Cerebellar cortex (tissue), 1 donor: Measurements from ENCODE around the gene COX6A2.

Experiments used
- DNase-seq: peaks from one replicate; pipeline ENCODE4 v3.0.0-alpha.2; 2015; ENCODE audit warnings: low spot score

The COX6A2 gene

DNA sequence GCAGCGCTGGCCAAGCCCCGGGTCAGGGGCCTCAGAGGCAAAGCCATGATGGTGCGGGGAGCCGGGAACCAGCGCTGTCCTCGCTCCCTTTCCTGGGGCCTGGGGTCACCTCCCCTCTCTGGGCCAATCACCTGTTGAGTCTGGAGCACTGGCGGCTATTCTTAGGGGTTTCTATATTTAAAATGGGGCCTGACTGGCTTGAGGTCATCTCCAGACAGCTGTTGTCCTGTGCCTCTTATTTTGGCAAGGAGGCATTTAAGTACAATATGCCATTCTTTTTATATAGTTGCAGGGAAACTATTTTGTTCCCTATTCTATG lies at the start of gene COX6A2:
Gene COX6A2 (minus strand): TSS at position 82 of the 319 bp plus-strand sequence. CDS start 35 bp downstream, at position 47.
- DNase-seq = peak; percentile 18

DNA sequence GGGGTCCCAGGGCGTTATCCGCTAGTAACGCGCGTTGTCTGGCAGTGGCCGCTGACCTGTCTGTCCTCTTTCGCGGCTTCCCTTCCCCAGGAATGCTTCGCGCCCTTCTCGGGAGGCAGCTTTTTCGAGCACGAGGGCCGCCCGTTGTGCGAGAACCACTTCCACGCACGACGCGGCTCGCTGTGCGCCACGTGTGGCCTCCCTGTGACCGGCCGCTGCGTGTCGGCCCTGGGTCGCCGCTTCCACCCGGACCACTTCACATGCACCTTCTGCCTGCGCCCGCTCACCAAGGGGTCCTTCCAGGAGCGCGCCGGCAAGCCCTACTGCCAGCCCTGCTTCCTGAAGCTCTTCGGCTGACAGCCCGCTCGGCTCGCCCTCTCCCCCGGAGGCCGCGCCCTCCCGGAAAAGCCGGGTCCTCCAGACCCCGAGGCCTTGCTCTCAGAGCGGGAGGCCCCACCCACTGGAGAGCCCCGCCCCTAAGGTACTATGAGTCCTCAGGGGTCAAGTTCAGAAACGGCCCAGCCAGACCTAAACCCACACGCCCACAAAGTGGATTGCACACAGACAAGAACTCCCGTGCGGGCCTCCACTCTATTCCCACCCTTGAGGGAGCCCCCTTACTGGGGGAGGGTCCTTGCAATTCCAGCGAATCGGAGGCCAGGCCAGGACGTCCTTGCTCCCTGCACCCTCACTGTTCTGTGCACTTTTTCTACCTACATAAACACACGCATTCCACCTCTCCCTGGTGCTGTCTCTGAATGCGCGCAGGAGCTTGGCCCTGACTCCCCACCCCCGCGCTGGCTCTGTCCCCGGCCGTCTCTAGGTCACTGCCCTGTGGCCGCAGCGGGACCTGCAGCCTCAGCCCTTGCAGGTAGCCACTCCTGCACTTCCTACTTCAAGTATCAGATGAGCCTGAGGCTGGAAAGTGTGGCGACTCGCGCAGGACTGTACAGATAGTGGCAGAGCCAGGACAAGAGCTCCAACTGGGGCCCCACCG lies 49.4 kb upstream of the COX6A2 start:
- DNase-seq = no peak

DNA sequence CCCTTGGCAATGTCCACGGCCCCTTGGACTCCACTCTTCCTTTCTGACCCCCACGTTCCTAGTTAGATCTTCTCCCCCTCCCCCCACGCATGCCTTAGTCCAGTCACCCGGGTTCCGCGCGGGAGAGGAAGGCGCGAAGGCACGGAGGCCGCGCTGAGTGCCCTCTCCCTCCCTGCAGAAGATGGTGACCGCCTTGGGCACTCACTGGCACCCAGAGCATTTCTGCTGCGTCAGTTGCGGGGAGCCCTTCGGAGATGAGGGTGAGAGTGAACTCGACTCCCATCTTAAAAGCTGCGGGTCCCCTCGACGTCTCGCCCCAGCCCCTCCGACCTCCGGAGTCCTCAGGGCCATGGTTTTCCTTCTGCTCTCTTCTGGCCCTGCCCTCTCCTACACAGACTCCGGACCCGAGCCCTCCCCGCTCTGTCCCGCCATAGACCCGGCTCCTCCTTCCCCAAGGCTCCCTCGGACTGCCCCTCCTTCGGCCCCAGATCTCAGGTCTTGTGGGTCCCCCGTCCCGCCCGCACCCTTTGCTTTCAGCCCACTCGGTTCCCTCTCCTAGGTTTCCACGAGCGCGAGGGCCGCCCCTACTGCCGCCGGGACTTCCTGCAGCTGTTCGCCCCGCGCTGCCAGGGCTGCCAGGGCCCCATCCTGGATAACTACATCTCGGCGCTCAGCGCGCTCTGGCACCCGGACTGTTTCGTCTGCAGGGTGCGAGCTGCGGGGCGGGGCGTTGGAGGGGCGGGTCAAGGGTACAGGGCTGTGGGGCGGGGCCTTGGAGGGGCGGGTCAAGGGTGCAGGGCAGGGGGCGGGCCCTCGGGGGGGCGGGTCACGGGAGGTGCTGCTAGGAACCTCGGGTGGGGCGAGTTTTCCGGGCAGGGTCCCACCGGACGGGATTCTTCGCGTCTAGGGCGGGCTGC lies 48.4 kb upstream of the COX6A2 start:
- DNase-seq = no peak

DNA sequence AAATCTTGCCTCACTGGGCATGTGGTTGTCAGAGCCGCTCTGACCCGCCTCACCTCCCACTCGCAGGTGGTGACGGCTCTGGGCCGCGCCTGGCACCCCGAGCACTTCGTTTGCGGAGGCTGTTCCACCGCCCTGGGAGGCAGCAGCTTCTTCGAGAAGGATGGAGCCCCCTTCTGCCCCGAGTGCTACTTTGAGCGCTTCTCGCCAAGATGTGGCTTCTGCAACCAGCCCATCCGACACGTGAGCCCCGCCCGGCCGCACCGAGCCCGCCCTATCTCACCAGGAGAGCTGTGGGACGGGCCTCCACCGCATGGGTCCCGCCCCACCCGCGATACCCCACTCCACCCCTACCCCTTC lies 47.8 kb upstream of the COX6A2 start:
- DNase-seq = no peak

DNA sequence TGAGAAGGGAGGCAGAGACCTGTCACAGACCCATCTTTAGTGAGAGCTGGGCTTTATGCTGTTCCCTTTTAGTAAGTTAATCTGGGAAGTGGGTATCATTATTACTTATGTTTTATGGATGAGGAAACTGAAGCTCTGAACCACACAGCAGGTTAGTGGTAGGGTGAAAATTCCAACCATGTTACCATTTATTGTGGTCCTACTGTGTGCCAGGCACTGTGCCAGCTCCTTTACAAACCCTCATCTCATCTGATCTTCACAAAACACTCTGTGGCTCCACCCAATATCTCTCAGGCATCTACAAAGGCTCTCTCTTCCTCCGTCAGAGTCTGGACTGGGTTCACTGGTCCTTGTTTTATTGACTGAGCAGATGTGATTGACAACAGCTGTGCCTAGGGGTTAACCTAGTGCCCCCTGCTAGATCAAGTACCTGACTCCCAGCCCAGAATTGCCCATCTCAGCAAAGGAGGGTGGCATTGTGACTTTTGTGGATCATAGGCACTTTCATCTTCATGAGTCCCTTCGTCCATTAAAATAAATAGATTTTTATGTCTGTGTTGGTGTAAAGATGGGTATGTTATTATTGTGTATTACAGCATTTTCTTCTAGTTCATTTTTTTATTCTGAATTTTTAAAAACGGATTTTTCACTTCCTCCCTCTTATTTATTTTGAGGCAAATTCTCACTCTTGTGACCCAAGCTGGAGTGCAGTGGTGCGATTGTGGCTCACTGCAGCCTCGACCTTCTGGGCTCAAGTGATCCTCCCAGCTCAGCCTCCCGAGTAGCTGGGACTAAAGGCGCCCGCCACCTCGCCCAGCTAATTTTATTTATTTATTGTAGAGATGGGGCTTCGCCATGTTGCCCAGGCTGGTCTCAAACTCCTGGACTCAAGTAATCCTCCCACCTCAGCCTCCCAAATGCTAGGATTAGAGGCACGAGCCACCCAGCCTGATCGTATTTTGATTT lies 46.9 kb upstream of the COX6A2 start:
- DNase-seq = no peak

GRCh38 chr16:31474173-31474714 lies 46.1 kb upstream of the COX6A2 start:
- DNase-seq = no peak

DNA sequence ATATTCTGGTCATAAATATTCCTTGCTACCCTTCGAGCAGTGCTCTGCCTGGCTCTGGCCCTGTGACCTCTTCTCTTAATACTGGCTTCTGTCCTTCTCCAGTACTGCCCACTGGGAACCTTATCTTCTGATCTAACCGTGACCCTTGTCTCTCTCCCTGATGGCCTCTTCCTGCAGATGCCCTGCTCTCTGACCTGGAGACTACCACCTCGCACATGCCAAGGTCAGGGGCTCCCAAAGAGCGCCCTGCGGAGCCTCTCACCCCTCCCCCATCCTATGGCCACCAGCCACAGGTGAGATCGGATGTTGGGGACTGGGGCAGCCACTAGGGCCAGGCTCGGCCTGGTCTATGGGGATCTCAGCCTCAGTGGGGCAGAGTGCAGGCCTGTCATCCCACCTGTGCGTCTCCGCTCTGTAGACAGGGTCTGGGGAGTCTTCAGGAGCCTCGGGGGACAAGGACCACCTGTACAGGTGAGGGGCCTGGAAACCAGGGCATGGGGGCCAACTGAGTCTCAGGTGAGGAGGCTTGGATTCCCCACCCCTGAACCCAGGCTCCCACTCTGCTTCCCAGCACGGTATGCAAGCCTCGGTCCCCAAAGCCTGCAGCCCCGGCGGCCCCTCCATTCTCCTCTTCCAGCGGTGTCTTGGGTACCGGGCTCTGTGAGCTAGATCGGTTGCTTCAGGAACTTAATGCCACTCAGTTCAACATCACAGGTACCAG lies 45.3 kb upstream of the COX6A2 start:
- no peak for DNase-seq

- peak; percentile 85 for DNase-seq
Measured at GRCh38 chr16:31472709-31473203, 44.6 kb upstream of the COX6A2 start.

DNA sequence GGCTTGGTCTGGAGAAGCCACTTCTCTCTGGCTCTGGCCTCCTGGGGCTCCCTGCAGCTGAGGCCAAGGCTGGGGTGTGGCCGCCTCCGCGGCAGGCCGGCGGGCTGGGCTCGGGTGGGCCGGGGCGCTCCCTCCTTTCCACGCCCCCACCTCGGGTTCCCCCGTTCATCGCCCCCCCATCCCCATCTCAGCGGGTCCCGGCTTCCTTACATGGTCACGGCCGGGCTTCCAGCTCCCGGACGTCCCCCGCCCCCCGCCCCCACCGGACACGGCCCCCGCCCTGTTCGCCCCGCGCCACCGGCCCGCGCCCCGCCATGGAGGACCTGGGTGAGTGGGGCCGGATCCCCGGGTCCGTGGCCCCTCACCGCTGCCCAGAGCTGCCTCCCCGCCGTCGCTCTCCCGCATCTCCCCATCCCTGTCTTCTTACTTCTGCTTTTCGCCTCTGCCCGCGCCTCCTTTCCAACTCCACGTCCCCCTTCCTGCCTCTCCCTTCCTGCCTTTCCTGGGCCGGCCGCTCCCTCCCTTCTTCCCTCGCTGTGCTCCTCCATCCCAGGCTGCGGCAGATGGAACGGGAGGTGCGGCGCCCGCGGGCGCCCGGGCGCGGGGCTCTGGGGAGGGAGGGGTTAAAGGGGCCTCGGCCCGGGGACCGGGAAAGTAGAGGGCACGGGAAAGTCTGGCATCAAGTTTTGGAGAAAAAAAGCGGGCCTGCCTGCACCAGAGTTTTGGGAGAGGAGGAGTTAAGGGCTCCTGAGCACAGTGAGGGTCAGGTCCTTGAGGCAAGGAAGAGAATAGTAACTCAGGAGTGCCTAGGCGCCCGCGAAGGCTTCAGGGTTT lies 43.9 kb upstream of the COX6A2 start, which contains the start of gene TGFB1I1:
Gene TGFB1I1 (plus strand): TSS at position 278 of the 834 bp plus-strand sequence. CDS start 37 bp downstream, at position 315.
- no peak for DNase-seq

- no peak for DNase-seq
Measured at GRCh38 chr16:31471241-31471874, 43.2 kb upstream of the COX6A2 start.

DNA sequence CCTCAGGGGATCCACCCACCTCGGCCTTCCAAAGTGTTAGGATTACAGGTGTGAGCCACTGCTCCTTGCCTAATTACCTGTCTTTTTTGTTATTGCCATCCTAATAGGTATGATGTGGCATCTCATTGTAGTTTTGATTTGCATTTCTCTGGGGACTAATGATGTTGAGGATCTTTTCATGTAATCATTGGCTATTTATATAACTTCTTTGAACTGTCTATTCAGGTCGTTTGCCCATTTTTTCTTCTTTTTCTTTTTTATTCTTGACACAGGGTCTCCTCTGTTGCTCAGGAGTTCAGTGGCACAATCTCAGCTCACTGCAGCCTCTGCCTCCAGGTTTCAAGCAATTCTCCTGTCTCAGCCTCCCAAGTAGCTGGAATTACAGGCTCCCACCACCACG lies 42.5 kb upstream of the COX6A2 start:
- no peak for DNase-seq

GRCh38 chr16:31467858-31468257 lies 39.7 kb upstream of the COX6A2 start:
- no peak for DNase-seq

- DNase-seq = no peak
Measured at GRCh38 chr16:31467151-31467773, 39.1 kb upstream of the COX6A2 start.

DNA sequence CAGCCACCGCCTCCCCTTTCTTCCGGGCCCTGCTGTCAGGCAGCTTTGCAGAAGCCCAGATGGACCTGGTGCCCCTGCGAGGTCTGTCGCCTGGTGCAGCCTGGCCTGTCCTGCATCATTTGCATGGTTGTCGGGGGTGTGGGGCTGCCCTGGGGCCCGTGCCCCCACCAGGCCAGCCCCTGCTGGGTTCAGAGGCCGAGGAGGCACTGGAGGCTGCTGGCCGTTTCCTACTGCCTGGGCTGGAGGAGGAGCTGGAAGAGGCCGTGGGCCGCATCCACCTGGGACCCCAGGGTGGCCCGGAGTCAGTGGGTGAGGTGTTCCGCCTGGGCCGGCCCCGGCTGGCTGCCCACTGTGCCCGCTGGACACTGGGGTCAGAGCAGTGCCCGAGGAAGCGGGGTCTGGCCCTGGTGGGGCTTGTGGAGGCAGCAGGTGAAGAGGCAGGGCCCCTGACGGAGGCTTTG lies 38.3 kb upstream of the COX6A2 start:
- no peak for DNase-seq

GRCh38 chr16:31465788-31466370 lies 37.7 kb upstream of the COX6A2 start:
- no peak for DNase-seq

GRCh38 chr16:31464781-31465260 lies 36.7 kb upstream of the COX6A2 start:
- no peak for DNase-seq

GRCh38 chr16:31464348-31464769 lies 36.2 kb upstream of the COX6A2 start:
- no peak for DNase-seq
